ENCODE data around the gene LNX1. TPM values are rescaled to one million over a fixed set of nuclear protein-coding genes. Genes with fewer than 3 reads are reported as not detected.

The LNX1 gene
- polyA plus RNA-seq, 1 of the 3 experiments (the other 2 are of a cell fraction) = 0.16 TPM

DNA sequence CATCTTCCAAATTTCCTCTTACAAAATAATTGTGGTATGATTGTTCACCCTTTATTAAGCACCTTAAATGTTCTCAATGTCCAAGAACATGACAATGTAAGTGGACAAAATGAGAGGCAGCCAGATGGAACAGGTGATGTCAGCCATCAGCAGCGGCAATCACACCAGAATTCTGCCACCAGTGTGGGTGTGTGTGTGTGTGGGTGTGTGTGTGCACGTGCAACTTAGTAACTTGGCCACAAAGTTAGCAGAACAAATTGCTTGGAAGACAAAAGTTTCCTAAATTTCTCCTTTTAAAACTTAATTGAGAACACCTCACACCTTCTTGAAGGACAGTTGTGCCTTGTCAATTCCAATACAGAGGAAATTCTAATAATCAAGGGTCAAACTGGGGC is 18.7 kb downstream of the LNX1 start (continued):
- TF ChIP-seq EZH2phosphoT487 (IDR thresholded peaks at IDR 0.05; ENCODE audit: borderline replicate concordance, low read depth) (no peak), JUND (IDR thresholded peaks at IDR 0.05) (no peak)

DNA sequence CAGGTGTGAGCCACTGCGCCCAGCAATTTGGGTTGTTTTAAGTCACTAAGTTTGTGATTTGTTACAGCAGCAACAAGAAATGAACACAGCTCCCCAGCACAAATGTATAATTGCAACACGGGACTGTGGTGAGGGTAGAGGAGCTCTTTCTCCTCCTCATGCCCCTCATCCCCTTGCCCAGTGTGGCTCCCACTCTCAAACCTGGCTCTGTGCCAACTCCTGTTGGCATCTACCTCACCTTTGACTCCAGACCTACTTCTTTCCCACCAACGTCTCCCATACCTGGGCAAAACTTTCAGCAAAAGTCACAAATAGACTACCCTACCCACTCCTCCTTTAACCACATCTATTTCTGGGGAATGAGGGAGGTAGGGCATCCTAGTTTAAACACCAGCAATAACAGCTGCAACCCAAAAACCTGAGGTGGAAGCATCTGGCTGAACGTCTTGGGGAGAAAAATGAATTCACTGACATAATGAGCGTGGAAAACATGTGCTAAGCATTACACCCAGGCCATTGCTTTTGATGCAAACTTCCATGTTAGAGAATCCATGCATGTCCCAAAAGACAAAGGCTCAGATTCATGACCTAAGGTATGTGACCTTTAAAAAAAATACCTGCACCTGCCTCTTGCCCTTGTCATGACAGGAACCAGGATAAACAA is 19.2 kb downstream of the LNX1 start:
- Histone ChIP-seq H2AFZ (ENCODE audit: low read depth) (no peak overlapping the region), H3K4me1 (ENCODE audit: control insufficient read depth in 1 of 2, insufficient read depth in 2 of 2, low read depth in 1 of 2, low read length in 1 of 2) (peaks cover 0 to 5% of the 10 kb centered on the region in 2 experiments; a peak in 3 of 4 replicates), H3F3A (replicated peaks; ENCODE audit: insufficient read depth) (peaks cover 5% of the 10 kb centered on the region), H3K36me3 (replicated peaks in 1 of 2; ENCODE audit: control insufficient read depth in 1 of 2, insufficient read depth in 2 of 2, low read length in 1 of 2) (no peaks in the 10 kb centered on the region), H3K27ac (ENCODE audit: low read depth in 2 of 2, low read length in 1 of 2) (no peak overlapping the region), H3K79me2 (ENCODE audit: insufficient read depth) (no peaks in the 10 kb centered on the region), H3K27me3 (ENCODE audit: insufficient read depth) (no peaks in the 10 kb centered on the region), H3K9ac (no peak overlapping the region), H3K4me3 (ENCODE audit: low read depth in 2 of 2, low read length in 1 of 2) (no peak overlapping the region), H3K4me2 (no peak overlapping the region), H3K9me2 (no peaks in the 10 kb centered on the region), H4K20me1 (ENCODE audit: insufficient read depth) (no peaks in the 10 kb centered on the region), H3K9me3 (no peaks in the 10 kb centered on the region)
- WGBS (ENCODE audit: low lambda C conversion rate) = 89% methylated on average over 5 of the region's 5 CpGs
- ChIA-PET POLR2A (no interaction called here), CTCF (no interaction called here)
- TF ChIP-seq RXRA (IDR thresholded peaks at IDR 0.05; ENCODE audit: borderline replicate concordance, low read depth) = no peak
- no peak for TF ChIP-seq MEF2A (IDR thresholded peaks at IDR 0.05; ENCODE audit: borderline replicate concordance, low read depth)
- no peak for TF ChIP-seq RAD21 (IDR thresholded peaks at IDR 0.05; ENCODE audit: low read length)
- no peak for TF ChIP-seq RCOR1 (IDR thresholded peaks at IDR 0.05; ENCODE audit: low read length)
- TF ChIP-seq, protein P1, sequence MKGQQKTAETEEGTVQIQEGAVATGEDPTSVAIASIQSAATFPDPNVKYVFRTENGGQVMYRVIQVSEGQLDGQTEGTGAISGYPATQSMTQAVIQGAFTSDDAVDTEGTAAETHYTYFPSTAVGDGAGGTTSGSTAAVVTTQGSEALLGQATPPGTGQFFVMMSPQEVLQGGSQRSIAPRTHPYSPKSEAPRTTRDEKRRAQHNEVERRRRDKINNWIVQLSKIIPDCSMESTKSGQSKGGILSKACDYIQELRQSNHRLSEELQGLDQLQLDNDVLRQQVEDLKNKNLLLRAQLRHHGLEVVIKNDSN (IDR thresholded peaks at IDR 0.05; ENCODE audit: borderline replicate concordance, low read depth) = no peak
- TF ChIP-seq POLR2AphosphoS5 (IDR thresholded peaks at IDR 0.05; ENCODE audit: low read depth, low read length) = no peak
- TF ChIP-seq, protein P2, sequence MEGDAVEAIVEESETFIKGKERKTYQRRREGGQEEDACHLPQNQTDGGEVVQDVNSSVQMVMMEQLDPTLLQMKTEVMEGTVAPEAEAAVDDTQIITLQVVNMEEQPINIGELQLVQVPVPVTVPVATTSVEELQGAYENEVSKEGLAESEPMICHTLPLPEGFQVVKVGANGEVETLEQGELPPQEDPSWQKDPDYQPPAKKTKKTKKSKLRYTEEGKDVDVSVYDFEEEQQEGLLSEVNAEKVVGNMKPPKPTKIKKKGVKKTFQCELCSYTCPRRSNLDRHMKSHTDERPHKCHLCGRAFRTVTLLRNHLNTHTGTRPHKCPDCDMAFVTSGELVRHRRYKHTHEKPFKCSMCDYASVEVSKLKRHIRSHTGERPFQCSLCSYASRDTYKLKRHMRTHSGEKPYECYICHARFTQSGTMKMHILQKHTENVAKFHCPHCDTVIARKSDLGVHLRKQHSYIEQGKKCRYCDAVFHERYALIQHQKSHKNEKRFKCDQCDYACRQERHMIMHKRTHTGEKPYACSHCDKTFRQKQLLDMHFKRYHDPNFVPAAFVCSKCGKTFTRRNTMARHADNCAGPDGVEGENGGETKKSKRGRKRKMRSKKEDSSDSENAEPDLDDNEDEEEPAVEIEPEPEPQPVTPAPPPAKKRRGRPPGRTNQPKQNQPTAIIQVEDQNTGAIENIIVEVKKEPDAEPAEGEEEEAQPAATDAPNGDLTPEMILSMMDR (IDR thresholded peaks at IDR 0.05) = no peak
- TF ChIP-seq, protein P3, sequence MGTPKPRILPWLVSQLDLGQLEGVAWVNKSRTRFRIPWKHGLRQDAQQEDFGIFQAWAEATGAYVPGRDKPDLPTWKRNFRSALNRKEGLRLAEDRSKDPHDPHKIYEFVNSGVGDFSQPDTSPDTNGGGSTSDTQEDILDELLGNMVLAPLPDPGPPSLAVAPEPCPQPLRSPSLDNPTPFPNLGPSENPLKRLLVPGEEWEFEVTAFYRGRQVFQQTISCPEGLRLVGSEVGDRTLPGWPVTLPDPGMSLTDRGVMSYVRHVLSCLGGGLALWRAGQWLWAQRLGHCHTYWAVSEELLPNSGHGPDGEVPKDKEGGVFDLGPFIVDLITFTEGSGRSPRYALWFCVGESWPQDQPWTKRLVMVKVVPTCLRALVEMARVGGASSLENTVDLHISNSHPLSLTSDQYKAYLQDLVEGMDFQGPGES (IDR thresholded peaks at IDR 0.05; ENCODE audit: low read depth, low read length) = no peak
- TF ChIP-seq SIN3A (IDR thresholded peaks at IDR 0.05; ENCODE audit: borderline replicate concordance, low read depth, low read length) = no peak
- TF ChIP-seq, protein P4, sequence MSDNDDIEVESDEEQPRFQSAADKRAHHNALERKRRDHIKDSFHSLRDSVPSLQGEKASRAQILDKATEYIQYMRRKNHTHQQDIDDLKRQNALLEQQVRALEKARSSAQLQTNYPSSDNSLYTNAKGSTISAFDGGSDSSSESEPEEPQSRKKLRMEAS (IDR thresholded peaks at IDR 0.05; ENCODE audit: low read depth) = no peak
- TF ChIP-seq, protein P5, sequence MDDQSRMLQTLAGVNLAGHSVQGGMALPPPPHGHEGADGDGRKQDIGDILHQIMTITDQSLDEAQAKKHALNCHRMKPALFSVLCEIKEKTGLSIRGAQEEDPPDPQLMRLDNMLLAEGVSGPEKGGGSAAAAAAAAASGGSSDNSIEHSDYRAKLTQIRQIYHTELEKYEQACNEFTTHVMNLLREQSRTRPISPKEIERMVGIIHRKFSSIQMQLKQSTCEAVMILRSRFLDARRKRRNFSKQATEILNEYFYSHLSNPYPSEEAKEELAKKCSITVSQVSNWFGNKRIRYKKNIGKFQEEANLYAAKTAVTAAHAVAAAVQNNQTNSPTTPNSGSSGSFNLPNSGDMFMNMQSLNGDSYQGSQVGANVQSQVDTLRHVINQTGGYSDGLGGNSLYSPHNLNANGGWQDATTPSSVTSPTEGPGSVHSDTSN (IDR thresholded peaks at IDR 0.05) = no peak
- TF ChIP-seq TAF1 (IDR thresholded peaks at IDR 0.05; ENCODE audit: borderline replicate concordance, low read depth, low read length) = no peak
- TF ChIP-seq YY1 (IDR thresholded peaks at IDR 0.05; ENCODE audit: low read depth) = no peak
- TF ChIP-seq NRF1 (IDR thresholded peaks at IDR 0.05; ENCODE audit: low read depth, low read length) = no peak
- no peak for TF ChIP-seq ELF1 (IDR thresholded peaks at IDR 0.05)
- DNase-seq = no peak

All from SK-N-SH (cell line).